HG03280 (cell line): ENCODE measurements around the gene SAP30L.

ENCODE experiments used
- ATAC-seq: cut with Tn5 transposase; IDR thresholded peaks from one replicate; pipeline ENCODE4 v1.9.1; 2021; ENCODE audit warnings: mild to moderate bottlenecking, moderate library complexity; ENCODE audit not compliant: unreplicated experiment

The SAP30L gene

GRCh38 chr5:154505567-154505966 lies 59.8 kb downstream of the SAP30L start:
- ATAC-seq: no peak

GRCh38 chr5:154506049-154506715 lies 60.4 kb downstream of the SAP30L start:
- ATAC-seq: no peak

- no peak for ATAC-seq
Observed at GRCh38 chr5:154506716-154507080, 60.9 kb downstream of the SAP30L start.

GRCh38 chr5:154508114-154508513 lies 62.3 kb downstream of the SAP30L start:
- ATAC-seq: no peak

GRCh38 chr5:154509784-154510555 lies 64.2 kb downstream of the SAP30L start:
- no peak for ATAC-seq
